Spleen (tissue), 11 donors: ENCODE measurements around the gene SCNN1A. TPM values are rescaled to one million over a fixed set of nuclear protein-coding genes. Genes with fewer than 3 reads are reported as not detected.
A peak's percentile ranks its signal among the peaks of the same experiment; 100 is the strongest.

ENCODE experiments used
- DNase-seq: peaks from one replicate; pipeline ENCODE4 v3.0.0-alpha.2; 2020
- H3K27ac ChIP-seq, 8 donors: fragments of 200-600 bp; sonication (generic) in 7 of 8; 1 replicate in 4 of 8; 2 replicates in 4 of 8; pipeline versions ENCODE4 v1.5.0 to v1.8.0; 2016 to 2021; ENCODE audit warnings: inconsistent platforms in 4 of 8, mild to moderate bottlenecking in 4 of 8, moderate library complexity in 1 of 8
- H3K27me3 ChIP-seq, 7 donors: fragments of 200-600 bp; sonication (generic) in 6 of 7; replicated peaks in 1 of 7; 1 replicate in 4 of 7; 2 replicates in 3 of 7; pipeline versions ENCODE4 v1.5.0 to v1.8.0; 2016 to 2021; ENCODE audit warnings: inconsistent platforms in 3 of 7, mild to moderate bottlenecking in 1 of 7
- H3K36me3 ChIP-seq, 6 donors: fragments of 200-600 bp; sonication (generic) in 5 of 6; 1 replicate in 4 of 6; 2 replicates in 2 of 6; pipeline versions ENCODE4 v1.5.0 to v1.8.0; 2016 to 2021; ENCODE audit warnings: inconsistent platforms in 2 of 6
- H3K4me1 ChIP-seq, 6 donors: fragments of 200-600 bp; sonication (generic) in 5 of 6; 1 replicate in 3 of 6; 2 replicates in 3 of 6; pipeline versions ENCODE4 v1.5.0 to v1.8.0; 2016 to 2021; ENCODE audit warnings: inconsistent platforms in 3 of 6
- H3K4me3 ChIP-seq, 8 donors: fragments of 200-600 bp; sonication (generic) in 7 of 8; 1 replicate in 4 of 8; 2 replicates in 4 of 8; pipeline versions ENCODE4 v1.5.0 to v1.8.0; 2016 to 2021; ENCODE audit warnings: inconsistent platforms in 4 of 8, mild to moderate bottlenecking in 4 of 8, moderate library complexity in 2 of 8
- H3K9me3 ChIP-seq, 8 donors: fragments of 200-600 bp; sonication (generic) in 7 of 8; 1 replicate in 4 of 8; 2 replicates in 4 of 8; pipeline versions ENCODE4 v1.5.0 to v1.8.0; 2016 to 2021; ENCODE audit warnings: inconsistent platforms in 4 of 8
- POLR2A ChIP-seq, 3 donors: fragments of 450-650 bp; IDR thresholded peaks; one replicate each; pipeline ENCODE4 v1.5.1; 2017; ENCODE audit warnings: antibody characterized with exemption in 3 of 3, mild to moderate bottlenecking in 1 of 3
- POLR2AphosphoS5 ChIP-seq, 3 donors: sonication (generic); formaldehyde crosslinking; IDR thresholded peaks; one replicate each; pipeline ENCODE4 v1.5.1; 2017; ENCODE audit warnings: antibody characterized with exemption in 3 of 3
- WGBS, 5 donors: extraction: QIAGEN DNeasy Blood & Tissue Kit in 3 of 5; methylation state at CpG; one replicate each; pipeline versions ENCODE4 v1.1.5 to v1.1.7; 2013 to 2018; 5-methylcytosine and 5-hydroxymethylcytosine counted together
- intact Hi-C: fragments of 100-400 bp; cut with DNase I; formaldehyde crosslinking; loops from one replicate; pipeline ENCODE4 v1.15.0; 2023; ENCODE audit warnings: low total_unique reads
- polyA plus RNA-seq, 3 donors: library from polyadenylated mRNA; stranded (reverse); fragments of 200-250 nt; gene quantifications; one replicate each; pipeline ENCODE4 v1.2.1, GENCODE V29; 2013
- total RNA-seq, 7 donors: library from RNA; depleted of rRNA in 3 of 7; stranded (reverse); fragments of >200 nt in 3 of 7; fragmentation: NEBNext Ultra II Directional in 4 of 7; extraction: Animal tissue kit (Norgen Biotek cat#: 25700) in 4 of 7; gene quantifications; one replicate each; pipeline versions ENCODE4 v1.1.0 to v1.2.1, GENCODE V29; 2016 to 2021
- TF ChIP-seq, protein P1 (sequence below), 11 experiments: fragments of 200-600 bp in 7 of 11; fragments of 450-650 bp in 4 of 11; sonication (generic) in 4 of 11; IDR thresholded peaks in 8 of 11; conservative IDR thresholded peaks in 3 of 11; 1 replicate in 7 of 11; 2 replicates in 4 of 11; pipeline versions ENCODE4 v1.4.0 to v1.8.0; 2016 to 2021; ENCODE audit warnings: antibody characterized with exemption in 11 of 11, inconsistent platforms in 4 of 11, mild to moderate bottlenecking in 1 of 11
- donor health status: healthy with polysubstance abuse.
- donor health status: DM: no; HTN: no; CAD: no; lungs with moderate emphysema.
- donor health status: DM: no; HTN: no; CAD: no.
- donor health status: Bipolar disorder and iron deficiency.
- donor health status: healthy.
- donor health status: DM: no; HTN: no; CAD: no.
- donor health status: DM: yes; HTN: yes; CAD: no.

Gene SCNN1A
- total and polyA plus RNA-seq, 10 donors = 0.17 to 8.6 (median 1.4) TPM

DNA sequence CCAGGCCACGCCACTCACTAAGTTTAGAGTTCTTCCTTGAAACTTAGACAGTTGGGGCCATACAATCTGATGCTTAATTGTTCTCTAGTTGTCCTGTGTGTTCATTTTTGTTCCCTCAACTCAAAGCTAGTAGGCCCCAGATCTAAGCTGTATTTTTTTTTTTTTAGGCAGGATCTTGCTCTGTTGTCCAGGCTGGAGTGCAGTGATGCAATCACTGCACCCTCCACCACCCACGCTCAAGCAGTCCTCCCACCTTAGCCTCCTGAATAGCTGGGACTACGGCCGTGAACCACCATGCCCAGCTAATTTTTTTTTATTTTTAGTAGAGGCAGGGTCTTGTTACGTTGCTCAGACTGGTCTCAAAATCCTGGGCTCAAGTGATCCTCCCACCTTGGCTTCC is 41.0 kb downstream of the SCNN1A start:
- H3K4me1 ChIP-seq = peaks cover 76 to 100% (median 97%) of the 10 kb centered on the region in 6 donors
- DNase-seq = no peak
- H3K36me3 ChIP-seq = peaks cover 2 to 58% (median 52%) of the 10 kb centered on the region in 6 donors
- no peaks in the 10 kb centered on the region for H3K9me3 ChIP-seq
- intact Hi-C loops = loop anchor here (10.0 kb wide), 2 partner anchors 130 to 210 kb away; no protein-coding TSS in a partner anchor
- TF ChIP-seq POLR2A (IDR thresholded peaks at IDR 0.05) (no peak), POLR2AphosphoS5 (IDR thresholded peaks at IDR 0.05) (no peak)
- TF ChIP-seq, protein P1, sequence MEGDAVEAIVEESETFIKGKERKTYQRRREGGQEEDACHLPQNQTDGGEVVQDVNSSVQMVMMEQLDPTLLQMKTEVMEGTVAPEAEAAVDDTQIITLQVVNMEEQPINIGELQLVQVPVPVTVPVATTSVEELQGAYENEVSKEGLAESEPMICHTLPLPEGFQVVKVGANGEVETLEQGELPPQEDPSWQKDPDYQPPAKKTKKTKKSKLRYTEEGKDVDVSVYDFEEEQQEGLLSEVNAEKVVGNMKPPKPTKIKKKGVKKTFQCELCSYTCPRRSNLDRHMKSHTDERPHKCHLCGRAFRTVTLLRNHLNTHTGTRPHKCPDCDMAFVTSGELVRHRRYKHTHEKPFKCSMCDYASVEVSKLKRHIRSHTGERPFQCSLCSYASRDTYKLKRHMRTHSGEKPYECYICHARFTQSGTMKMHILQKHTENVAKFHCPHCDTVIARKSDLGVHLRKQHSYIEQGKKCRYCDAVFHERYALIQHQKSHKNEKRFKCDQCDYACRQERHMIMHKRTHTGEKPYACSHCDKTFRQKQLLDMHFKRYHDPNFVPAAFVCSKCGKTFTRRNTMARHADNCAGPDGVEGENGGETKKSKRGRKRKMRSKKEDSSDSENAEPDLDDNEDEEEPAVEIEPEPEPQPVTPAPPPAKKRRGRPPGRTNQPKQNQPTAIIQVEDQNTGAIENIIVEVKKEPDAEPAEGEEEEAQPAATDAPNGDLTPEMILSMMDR (IDR thresholded peaks at IDR 0.05 in 8 of 11, conservative IDR thresholded peaks at IDR 0.05 in 3 of 11) = no peak
- H3K4me3 ChIP-seq = peak overlapping the region in 3 of 8 donors; percentile 86 to 97 (median 89)
- H3K27me3 ChIP-seq = peaks cover 0 to 72% (median 0%) of the 10 kb centered on the region in 7 donors
- H3K27ac ChIP-seq = peak overlapping the region; percentile 86 to 99 (median 96)
- 57 to 76% (median 62%) methylated on average over 5 of the region's 5 CpGs for WGBS, 5 donors

DNA sequence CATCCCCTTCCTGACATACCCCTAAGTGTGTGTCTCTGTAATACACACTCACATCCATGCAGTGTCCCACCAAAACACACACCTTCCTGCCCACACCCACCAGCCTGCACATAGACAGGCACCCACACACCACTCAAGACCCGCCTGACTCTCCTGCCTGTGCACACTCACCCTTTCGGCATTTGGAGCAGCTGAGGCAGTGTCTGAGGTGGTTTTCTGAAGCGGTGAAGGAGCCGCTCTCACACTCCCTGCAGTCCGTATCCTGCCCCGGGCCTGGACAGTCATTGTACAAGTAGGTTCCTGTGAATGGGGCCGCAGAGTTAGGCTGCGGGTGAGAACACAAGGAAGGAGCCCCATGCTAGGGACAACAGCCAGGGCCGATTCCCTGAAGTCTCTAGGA is 41.8 kb downstream of the SCNN1A start:
- Histone ChIP-seq H3K9me3 (no peaks in the 10 kb centered on the region), H3K4me3 (peak overlapping the region in 3 of 8 donors; percentile 13 to 89 (median 15)), H3K27me3 (peaks cover 0 to 67% (median 0%) of the 10 kb centered on the region in 7 donors), H3K4me1 (peaks cover 76 to 100% (median 97%) of the 10 kb centered on the region in 6 donors), H3K27ac (peak overlapping the region; percentile 57 to 99 (median 96)), H3K36me3 (peaks cover 2 to 66% (median 60%) of the 10 kb centered on the region in 6 donors)
- TF ChIP-seq POLR2AphosphoS5 (IDR thresholded peaks at IDR 0.05) (no peak), POLR2A (IDR thresholded peaks at IDR 0.05) (no peak)
- TF ChIP-seq, protein P1 (IDR thresholded peaks at IDR 0.05 in 8 of 11, conservative IDR thresholded peaks at IDR 0.05 in 3 of 11) = no peak
- DNase-seq = peak; percentile 76
- intact Hi-C loops = loop anchor here (10.0 kb wide), 2 partner anchors 131 to 211 kb away; no protein-coding TSS in a partner anchor
- 64 to 87% (median 76%) methylated on average over 9 of the region's 9 CpGs for WGBS, 5 donors

DNA sequence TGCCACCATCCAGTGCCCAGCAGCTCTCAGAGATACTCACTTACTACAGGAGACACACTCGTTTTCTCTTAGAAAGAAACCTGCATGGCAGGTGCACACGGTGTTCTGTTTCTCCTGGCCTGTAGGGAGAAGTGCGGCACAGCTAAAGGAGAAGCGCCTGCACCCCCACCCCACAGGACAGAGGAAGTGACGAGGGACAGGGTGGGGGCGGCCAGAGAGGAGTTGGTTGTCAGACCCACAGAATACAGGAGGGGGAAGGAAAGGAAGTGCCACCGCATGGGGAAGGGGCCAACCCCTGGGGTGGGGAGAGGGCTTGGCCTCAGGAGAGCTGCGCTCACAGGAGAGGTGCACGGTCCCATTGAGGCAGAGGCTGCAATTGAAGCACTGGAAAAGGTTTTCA is 42.3 kb downstream of the SCNN1A start:
- peaks cover 2 to 72% (median 66%) of the 10 kb centered on the region in 6 donors for H3K36me3 ChIP-seq
- H3K9me3 ChIP-seq = no peaks in the 10 kb centered on the region
- peaks cover 72 to 100% (median 97%) of the 10 kb centered on the region in 6 donors for H3K4me1 ChIP-seq
- intact Hi-C loops = loop anchor here (10.0 kb wide), 2 partner anchors 132 to 212 kb away; no protein-coding TSS in a partner anchor
- WGBS, 5 donors = 34 to 62% (median 50%) methylated on average over 9 of the region's 9 CpGs
- peak overlapping the region; percentile 57 to 99 (median 96) for H3K27ac ChIP-seq
- H3K27me3 ChIP-seq = peaks cover 0 to 63% (median 0%) of the 10 kb centered on the region in 7 donors
- peak overlapping the region in 3 of 8 donors; percentile 13 to 89 (median 15) for H3K4me3 ChIP-seq
- peak; percentile 36 to 69 (median 58) for TF ChIP-seq POLR2AphosphoS5 (IDR thresholded peaks at IDR 0.05)
- TF ChIP-seq, protein P1 (IDR thresholded peaks at IDR 0.05 in 8 of 11, conservative IDR thresholded peaks at IDR 0.05 in 3 of 11) = peak in 1 of 11 experiments; percentile 35
- no peak for TF ChIP-seq POLR2A (IDR thresholded peaks at IDR 0.05)
- DNase-seq = peak; percentile 92

DNA sequence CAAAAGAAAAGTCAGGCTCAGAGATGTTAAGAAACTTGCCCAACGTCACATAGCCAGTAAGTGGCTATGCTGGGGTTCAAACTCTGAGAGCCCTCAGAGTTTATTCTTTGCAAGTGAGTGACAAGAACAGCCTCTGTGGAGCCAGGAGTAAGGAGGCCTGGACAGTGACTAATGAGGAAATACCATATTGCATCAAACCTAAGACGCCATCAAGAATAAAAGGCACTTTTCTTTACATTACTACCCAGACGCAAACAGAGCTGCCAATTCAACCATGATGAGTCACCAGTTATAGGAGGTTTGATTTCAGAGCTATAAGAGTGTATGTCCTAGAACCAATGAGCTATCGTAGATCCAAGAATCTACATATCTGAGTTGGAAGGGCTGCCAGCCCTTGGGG is 42.9 kb downstream of the SCNN1A start:
- no peak for DNase-seq
- Histone ChIP-seq H3K4me3 (peak overlapping the region in 2 of 8 donors; percentile 13 to 89), H3K36me3 (peaks cover 2 to 77% (median 71%) of the 10 kb centered on the region in 6 donors), H3K9me3 (no peaks in the 10 kb centered on the region), H3K27ac (peak overlapping the region in 7 of 8 donors; percentile 94 to 99 (median 97)), H3K27me3 (peaks cover 0 to 69% (median 0%) of the 10 kb centered on the region in 7 donors), H3K4me1 (peaks cover 70 to 100% (median 97%) of the 10 kb centered on the region in 6 donors)
- intact Hi-C loops = loop anchor here (10.0 kb wide), 2 partner anchors 132 to 212 kb away; no protein-coding TSS in a partner anchor
- 56 to 74% (median 61%) methylated on average over 4 of the region's 4 CpGs for WGBS, 5 donors
- TF ChIP-seq POLR2A (IDR thresholded peaks at IDR 0.05) (no peak), POLR2AphosphoS5 (IDR thresholded peaks at IDR 0.05) (no peak)
- TF ChIP-seq, protein P1 (IDR thresholded peaks at IDR 0.05 in 8 of 11, conservative IDR thresholded peaks at IDR 0.05 in 3 of 11) = no peak
